ENCODE data around the gene CLCNKB.
"Not testable (repeated sequence)": the region's sequence is repeated elsewhere in the genome, so short reads cannot be mapped to it uniquely, and the experiment has no call there.

Gene CLCNKB

GRCh38 chr1:16036461-16036860 lies 7.1 kb upstream of the CLCNKB start:
- DNase-seq, result not testable (repeated sequence)

GRCh38 chr1:16038620-16038912 lies 5.0 kb upstream of the CLCNKB start:
- DNase-seq, result no peak

DNA sequence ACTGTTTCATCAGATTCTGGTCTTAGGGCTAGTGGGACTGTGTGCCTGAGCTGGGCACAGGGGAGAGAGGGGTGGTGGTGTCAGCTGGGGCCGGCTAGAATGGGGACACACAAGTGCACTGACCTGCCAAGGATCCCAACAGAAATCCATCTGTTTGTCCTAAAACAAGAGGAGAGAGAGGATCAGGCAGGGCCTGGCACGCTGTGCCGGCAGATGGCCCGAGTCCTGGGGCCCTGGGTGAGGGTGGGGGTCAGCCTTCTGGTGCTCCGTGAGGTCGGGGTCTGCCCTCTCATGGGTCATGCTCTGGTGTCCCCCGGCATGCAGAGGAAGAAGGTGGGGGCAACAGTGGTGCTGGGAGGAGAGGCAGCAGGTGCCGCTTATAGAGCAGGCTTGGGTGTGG lies 3.7 kb upstream of the CLCNKB start:
- not testable (repeated sequence) for DNase-seq

DNA sequence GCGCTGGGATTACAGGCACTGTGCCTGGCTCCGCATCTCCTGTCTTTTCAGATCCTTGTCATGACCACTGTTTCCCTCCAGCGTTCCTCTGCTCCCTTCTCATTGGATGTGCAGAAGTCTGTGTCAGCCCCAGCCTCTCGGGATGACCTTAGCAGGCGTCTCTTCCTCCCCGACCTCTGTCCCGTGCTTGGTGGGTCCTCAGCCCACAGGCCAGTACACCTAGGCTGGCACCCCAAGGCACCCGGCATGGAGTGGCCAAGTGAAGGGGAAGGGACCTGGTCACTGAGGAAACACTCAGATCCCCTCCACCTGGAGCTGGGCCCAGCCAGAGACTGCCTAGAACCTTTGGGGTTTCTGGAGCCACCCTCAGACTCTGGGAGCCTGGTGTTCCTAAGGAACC lies 2.4 kb upstream of the CLCNKB start:
- no peak for DNase-seq

GRCh38 chr1:16042096-16042495 lies 1.5 kb upstream of the CLCNKB start:
- DNase-seq, result no peak

- not testable (repeated sequence) for DNase-seq
Measured at GRCh38 chr1:16042654-16043053, 928 bp upstream of the CLCNKB start.

GRCh38 chr1:16043950-16044349 lies 368 bp downstream of the CLCNKB start:
- DNase-seq, result no peak

DNA sequence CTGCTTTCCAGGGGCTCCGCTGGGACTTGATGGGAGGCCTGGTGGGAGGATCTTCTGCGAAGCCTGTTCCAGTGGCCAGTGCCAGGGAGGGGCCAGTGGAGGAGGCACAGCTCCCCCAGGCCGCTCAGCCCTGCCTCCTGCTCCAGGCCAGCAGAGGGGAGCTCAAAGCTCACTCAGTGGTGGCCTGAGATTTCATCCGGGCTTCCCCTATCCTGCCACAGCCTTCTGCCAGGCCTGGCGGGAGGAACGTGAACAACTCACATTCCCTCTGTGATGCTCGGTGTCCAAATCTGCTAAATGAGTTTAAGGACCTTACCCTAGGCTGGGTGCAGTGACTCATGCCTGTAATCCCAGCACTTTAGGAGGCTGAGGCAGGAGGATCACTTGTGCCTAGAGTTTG lies 3.3 kb downstream of the CLCNKB start:
- DNase-seq, result no peak

DNA sequence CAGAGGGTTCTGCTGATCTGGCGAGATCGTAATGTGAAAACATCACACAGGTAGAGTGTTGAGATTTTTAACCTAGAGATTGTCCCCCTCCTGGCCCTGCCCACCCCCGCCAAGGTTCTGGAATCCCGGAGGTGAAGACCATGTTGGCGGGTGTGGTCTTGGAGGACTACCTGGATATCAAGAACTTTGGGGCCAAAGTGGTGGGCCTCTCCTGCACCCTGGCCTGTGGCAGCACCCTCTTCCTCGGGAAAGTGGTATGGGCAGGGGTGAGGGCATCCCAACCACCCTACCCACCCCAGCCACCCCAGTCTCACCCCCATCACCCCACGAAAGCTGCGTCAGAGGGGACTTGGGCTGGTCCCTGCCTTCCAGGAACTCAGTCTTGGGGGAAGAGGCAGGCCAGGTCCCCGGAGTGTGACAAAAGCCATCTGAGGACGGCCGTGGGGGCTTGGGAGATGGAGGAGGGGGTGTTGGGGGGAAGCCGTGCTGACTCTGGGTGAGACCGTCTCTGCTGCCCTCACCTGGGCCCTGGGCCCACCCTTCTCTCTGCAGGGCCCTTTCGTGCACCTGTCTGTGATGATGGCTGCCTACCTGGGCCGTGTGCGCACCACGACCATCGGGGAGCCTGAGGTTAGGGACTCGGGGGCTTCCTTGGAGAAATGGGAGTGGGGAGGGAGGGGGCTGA lies 4.4 kb downstream of the CLCNKB start:
- no peak for DNase-seq

GRCh38 chr1:16048573-16049189 lies 5.1 kb downstream of the CLCNKB start:
- DNase-seq, result peak; percentile 26

DNA sequence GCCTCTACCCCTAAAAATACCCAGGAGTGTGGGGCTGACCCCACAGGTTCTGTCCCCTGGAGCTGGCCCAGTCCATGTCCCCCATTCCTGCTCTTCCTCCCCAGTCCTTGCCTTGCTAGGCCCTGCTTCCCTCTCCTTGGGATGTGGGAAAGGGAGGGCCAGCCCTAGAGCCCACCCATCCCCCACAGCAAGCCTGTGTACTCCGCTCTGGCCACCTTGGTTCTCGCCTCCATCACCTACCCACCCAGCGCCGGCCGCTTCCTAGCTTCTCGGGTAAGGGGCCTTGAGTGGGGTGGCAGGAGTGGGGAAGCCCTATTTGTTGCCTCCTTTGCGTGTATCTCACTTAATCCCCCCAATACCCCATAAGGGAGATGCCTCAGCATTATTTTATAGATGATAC lies 6.7 kb downstream of the CLCNKB start:
- no peak for DNase-seq

DNA sequence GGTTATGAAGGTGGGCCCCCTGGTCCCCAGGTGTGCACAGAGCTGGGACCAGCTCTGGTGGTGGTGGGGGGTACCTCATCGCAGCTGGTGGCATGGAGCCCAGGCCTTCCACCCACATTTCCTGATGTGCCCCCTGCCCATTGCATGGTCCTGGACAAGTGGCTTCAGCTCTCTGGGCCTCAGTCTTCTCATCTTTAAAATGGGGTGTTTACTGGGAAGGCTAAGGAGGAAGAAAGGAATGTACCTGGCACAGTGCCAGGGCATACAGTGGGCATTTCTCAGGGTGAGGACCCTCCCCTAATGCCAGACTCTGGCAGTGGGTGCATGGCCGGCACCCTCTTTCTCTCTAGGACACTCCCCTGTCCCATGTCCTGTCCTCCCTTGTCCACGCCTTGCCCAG lies 7.5 kb downstream of the CLCNKB start:
- DNase-seq, result no peak

DNA sequence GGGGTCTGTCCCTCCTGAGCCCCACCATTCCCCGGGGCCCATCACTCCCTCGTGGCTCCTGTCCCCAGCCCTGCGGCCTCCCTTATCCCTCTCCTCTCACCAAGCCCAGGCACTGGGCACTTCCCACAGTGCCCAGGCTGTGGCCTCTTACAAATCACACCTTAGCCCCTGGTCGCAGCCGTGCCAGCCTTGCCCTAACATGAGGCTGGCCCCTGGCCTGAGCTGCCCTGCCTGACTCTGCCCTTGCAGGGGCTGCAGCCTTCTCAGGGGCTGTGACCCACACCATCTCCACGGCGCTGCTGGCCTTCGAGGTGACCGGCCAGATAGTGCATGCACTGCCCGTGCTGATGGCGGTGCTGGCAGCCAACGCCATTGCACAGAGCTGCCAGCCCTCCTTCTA lies 8.4 kb downstream of the CLCNKB start:
- DNase-seq, result not testable (repeated sequence)

DNA sequence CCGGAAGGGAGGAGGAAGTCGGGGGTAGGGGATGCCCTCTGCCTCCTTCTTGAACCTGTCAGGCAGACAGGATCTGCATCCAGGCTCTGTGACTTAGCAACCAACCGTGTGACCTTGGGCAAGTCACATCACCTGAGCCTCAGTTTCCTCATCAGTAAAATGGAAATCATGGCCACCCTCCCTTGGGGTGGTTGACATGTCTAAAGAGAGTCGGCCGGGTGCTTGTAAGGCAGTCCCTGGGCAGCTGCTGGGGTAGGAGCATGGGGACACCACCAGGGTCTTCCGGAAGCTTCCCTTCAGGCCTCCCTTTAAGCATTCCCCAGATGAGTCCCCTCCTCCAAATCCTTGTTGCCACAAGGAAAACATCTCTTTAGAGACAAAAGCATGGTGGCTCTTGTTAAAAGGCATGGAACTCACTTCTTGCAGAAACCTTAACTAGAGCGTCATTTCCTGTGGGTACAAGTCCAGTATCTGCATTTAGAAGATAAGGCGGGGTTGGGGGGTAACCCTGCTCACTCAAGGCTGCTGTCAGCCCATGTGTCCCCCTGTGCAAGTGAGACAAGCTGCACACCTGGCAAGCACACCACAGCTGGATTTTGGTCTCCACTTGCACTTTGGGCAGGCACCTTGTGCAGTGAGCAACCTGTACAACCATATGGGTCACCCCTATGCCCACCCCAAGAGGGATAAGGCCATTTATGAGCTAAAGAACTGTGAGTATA lies 10.4 kb downstream of the CLCNKB start:
- no peak for DNase-seq

GRCh38 chr1:16054598-16055540 lies 11.3 kb downstream of the CLCNKB start:
- no peak for DNase-seq

DNA sequence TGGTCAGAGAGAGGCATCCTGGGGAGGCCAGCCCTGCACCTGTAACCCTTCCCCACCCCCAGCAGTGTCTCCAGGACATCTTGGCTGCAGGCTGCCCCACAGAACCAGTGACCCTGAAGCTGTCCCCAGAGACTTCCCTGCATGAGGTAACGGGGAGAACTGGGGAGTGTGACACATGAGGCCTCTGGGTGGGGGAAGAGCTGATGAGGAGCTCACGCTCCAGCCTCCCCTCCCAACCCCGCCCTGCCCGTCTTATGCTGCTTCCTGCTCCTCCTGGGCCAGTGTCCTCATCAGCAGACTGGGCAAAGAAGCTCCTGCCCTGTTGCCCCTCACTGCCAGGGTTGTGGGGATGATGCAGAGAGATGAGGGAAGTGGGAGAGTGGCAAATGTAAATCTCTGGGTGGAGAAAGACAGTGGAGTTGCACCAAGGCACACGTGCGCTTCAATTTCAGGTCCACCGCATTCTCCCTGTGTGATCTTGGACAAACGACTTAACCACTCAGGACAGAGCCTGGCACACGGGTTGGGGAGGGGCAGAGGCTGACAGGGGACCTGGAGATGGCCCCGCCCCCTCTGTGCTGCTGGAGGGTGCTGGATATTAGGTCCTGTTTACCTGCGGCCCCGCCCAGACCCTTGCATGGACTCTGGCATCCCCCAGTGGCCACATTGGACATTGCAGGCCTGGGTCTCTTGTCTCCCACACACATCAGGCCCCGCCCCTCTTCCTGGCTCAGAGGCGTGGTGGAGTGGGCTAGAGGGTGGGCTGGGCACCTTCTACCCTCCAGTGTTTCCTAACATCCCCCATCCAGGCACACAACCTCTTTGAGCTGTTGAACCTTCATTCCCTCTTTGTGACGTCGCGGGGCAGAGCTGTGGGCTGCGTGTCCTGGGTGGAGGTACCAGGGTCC lies 12.3 kb downstream of the CLCNKB start:
- peak; percentile 74 for DNase-seq

GRCh38 chr1:16056521-16056912 lies 12.9 kb downstream of the CLCNKB start:
- DNase-seq, result not testable (repeated sequence)

GRCh38 chr1:16057314-16057915 lies 13.8 kb downstream of the CLCNKB start:
- not testable (repeated sequence) for DNase-seq

- DNase-seq, result not testable (repeated sequence)
Measured at GRCh38 chr1:16058394-16059120, 15.0 kb downstream of the CLCNKB start.

DNA sequence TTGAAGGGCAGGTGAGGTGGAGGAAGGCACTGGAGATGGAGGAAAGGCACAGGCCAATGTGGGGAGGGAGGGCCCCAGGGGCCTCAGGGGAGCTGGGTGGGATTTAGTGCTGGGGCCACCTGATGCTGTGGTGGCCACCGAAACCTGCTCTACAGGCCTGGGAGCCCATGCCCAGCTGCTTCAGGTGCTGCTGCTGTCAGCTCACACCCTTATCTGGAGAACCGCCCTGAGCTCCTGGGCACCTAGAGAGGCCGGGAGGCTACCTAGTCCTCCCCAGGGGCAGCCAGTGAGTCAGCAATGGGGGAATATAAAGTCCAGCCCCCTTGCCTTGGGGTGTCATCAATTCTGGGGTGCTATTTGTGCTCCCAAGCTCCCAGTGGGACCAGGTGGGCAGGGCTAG lies 17.7 kb downstream of the CLCNKB start:
- DNase-seq, result no peak

All from activated CD4-positive, alpha-beta T cell treated with anti-CD3 and anti-CD28 coated beads for 1 hour (primary cell).